GM21717 (cell line): ENCODE results near the gene PRKX.
"Not testable (repeated sequence)": the region's sequence is repeated elsewhere in the genome, so short reads cannot be mapped to it uniquely, and the experiment has no call there.

ENCODE experiments used
- ATAC-seq: cut with Tn5 transposase; IDR thresholded peaks from one replicate; pipeline ENCODE4 v1.9.1; 2021; ENCODE audit warnings: mild to moderate bottlenecking, moderate library complexity; ENCODE audit not compliant: unreplicated experiment

PRKX gene

DNA sequence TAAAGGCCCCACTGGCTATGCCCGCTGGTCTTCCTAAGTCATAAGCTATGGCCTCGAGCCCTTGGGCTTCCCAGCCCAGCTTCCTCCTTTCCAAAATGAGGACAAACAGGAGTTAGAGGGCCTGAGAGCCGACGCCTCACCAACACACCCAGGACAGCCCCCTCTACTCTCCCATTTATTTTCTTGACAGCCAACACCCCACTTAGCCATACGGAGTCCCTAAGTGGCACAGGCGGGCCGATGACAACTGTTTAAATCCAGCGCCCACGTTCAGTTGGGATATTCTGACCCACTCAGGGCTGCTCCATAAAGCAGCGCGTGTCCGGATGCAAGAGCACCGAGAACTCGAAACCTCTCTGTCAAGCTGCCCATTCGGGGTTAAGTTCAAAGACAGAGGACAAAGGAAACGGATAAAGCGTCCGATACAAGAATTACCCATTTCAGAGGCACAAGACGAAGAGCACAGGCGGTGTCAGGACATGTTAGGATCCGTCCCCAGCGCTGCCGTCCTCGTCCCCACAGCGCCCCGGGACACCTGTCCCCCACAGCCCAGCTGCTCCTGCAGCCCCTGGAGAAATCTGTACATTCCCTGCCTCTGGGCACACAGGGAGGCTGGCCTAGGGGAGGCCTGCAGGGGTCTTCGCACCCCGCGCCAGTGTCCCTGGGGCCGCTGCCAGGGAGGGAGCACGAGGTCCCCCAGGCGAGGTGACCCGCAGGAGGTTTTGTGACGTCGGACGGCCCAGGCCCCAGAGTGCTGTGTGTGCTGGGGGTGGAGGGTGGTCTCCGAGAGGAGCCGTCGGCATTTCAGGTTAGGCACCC is 1.2 kb downstream of the PRKX start:
- ATAC-seq = peak; percentile 18

DNA sequence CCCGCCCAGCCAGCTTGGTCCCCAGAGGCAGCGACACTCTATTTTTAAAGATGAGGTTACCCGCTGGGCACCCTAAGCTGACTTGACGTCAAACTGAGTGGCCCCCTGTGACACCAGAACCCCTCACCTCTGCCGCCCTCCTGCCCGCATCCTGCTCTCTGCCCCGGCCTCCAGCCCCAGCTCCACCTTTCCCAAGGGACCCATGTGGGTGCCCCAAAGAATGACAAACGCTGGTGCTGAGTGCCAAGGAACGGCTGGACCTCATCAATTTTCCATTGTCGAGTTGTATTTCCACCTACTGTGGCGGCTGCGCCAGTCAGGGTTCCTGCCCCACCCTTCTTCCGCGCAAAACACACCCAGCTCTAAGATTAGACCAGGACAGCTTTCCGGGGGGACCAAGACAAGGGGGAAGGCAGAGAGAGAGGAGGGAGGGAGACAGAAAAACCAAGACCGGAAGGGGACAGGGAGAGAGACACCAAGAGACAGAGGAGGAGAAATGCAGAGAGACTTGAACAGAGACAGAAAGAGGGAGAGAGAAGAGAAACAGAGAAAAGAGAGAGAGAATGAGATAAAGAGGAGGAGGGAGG is 2.0 kb downstream of the PRKX start:
- no peak for ATAC-seq

DNA sequence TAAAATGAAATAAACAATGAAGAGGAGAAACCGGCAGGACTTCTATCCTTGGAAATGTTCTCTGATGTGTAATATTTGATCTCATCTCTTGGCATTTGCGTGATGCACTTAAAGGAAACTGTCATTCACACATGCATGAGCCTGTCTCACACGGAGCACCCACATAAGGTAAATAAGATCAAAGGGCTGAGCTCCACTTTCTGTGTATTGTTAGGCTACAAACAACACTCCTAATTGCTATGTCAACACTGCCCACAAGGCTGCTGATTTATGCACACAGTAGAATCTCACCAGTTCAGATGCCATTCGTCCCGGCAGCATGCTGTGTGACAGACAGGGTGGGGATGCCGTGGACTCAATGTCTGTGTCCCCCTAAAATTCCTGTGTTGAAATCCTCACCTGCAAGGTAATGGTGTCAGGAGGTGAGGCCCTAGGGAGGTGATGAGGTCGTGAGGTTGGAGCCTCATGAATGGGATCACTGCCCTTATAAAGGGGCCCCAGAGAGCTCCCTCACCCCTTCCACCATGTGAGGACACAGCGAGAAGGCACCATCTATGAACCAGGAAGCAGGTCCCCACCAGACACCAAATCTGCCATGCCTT is 5.7 kb downstream of the PRKX start:
- ATAC-seq = not testable (repeated sequence)

DNA sequence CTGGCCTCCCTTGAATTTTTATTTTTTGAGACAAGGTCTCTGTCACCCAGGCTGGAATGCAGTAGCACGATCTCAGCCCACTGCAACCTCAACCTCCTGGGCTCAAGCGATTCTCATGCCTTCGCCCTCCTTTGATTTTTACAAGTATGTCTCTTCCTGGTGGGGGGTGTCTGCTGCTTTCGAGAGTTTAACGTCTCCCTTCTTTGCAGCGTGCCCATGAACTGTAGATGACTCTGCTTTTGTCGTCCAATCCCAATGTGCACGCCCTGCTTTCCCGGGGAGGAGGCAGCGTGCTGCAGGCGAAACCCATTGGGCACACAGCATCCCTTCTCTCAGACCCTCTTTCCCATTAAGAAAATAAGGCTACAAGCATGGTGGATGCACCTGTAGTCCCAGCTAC is 7.0 kb downstream of the PRKX start:
- ATAC-seq = no peak

DNA sequence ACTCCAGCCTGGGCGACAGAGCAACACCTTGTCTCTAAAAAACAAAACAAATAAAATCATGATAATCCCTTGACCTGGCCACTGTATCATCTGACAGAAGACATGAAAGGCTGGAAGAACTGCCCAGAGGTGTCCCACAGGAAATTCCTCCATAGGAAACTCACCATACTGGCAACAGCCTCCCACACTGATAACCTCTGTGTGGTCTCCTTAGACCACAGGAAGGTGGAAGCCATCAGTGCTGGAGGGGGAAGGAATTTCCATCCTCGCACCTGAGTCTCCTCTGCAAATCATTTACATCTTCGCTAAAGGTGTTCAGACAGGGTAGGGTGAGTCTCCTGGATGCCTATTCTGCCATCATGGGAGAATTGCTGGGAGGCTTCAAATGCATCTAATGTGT is 10.2 kb downstream of the PRKX start:
- not testable (repeated sequence) for ATAC-seq

DNA sequence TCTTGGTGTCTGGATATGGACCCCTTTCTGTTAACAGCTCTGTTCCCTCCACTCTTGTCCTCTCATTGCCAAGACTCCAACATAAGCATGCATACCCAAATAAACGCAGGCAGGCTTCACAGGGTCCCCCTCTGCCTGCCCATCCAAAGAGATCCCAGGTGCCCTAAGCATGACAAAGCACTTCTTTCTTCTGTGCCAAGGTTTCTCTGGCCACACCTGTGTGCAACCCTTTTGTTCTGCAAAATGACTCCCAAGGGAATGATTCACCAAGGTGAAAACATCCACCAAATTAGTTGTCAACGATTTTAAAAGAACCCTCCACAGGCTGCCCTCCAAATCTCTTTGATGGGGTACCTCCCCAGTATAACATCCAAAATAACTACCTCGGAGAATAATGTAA is 11.4 kb downstream of the PRKX start:
- ATAC-seq = not testable (repeated sequence)

DNA sequence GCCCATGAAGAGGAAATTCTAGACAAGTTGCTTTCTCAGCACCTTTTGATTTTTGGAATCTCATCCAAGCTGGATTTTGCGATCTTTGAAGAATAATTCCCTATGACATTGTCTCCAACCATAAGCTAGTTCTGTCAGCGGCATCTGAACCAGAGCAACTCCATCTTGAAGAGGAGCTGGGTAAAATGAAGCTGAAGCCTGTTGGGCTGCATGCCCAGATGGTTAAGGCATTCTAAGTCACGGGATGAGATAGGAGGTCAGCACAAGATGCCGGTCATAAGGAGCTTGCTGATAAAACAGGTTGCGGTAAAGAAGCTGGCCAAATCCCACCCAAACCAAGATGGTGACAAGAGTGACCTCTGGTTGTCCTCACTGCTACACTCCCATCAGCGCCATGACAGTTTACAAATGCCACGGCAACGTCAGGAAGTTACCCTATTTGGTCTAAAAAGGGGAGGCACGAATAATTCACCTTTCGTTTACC is 12.0 kb downstream of the PRKX start:
- ATAC-seq = not testable (repeated sequence)

DNA sequence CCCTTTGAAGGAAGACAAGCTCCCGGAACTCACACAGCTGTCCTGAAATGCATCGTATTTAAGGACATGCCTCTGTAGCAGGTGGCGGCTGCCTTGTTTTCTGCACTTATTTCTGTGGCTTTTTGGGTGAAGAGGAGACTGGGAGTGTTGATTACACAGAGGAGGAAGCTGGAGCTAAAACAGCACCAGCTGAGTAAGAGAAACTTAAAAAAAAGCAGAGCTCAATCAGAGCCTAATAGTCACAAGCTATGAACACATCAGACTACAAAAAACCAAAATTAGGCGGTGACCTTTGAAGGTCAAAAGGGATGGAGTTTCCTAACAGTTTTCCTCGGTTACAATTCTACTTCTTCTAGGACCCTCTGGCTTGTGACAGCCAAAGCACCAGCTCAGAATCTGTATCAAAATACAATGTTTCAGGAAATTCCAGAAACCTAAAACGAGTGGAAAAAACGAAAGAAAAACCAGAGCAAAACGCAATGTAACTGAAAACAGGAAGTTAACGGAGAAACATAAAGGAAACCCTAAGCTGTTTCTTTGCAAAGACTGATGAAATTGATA is 13.5 kb downstream of the PRKX start:
- peak; percentile 64 for ATAC-seq

DNA sequence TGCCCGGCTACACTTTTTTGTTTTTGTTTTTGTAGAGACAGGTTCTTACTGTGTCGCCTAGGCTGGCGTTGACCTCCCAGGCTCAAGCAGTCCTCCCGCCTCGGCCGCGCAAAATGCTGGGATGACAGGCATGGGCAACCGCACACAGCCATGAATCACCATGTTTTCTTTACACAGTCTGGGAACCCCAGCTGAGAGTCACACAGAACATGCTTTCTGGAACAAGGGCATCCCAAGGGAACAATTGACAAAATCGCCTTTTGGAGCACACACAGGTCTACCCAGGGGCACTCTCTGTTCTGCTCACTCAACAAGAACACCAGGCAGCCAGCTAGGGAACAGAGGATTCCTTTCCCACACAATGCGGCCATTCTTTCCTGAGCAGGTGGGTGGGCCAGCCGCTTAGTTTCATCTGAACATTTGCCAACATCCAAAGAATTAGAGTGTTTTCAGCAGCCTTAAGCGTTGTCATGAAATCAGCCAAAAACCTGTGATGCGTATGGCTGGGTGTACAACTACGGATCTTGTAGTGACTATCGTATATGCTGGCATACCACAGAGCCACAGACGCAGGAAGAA is 15.7 kb downstream of the PRKX start:
- no peak for ATAC-seq

DNA sequence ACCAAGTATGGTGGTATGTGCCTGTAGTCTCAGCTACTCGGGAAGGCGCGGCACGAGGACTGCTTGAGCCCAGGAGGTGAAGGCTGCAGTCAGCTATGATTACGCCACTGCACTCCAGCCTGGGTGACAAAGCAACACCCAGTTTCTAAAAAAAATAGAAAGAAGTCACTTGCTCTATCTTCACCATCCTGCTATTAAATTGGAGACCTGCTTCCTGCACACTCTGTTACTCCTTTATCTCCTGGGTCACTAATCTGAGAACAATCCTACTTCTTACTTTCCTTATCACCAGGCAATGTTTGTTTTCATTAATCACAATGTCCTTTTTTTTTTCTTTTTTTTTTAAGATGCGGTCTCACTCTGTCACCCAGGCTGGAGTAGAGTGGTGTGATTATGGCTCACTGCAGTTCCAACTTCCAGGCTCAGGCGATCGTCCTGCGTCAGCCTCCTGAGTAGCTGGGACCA is 16.2 kb downstream of the PRKX start:
- no peak for ATAC-seq

DNA sequence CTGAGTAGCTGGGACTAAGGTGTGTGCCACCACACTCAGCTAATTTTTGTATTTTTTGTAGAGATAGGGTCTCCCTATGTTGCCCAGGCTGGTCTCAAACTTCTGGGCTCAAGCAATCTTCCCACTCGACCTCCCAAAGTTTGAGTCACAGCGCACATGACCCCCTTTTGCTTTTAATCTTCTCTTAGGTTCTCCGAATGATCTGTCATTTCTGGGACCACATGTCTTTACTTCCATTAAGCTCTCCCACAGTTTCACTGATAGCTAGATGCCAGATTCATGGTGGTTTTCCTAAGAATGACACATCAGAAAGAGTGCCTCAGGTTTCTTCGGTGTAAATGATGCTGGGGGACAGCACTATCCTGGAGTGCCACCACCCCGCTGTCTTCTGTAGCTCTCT is 17.9 kb downstream of the PRKX start:
- no peak for ATAC-seq

DNA sequence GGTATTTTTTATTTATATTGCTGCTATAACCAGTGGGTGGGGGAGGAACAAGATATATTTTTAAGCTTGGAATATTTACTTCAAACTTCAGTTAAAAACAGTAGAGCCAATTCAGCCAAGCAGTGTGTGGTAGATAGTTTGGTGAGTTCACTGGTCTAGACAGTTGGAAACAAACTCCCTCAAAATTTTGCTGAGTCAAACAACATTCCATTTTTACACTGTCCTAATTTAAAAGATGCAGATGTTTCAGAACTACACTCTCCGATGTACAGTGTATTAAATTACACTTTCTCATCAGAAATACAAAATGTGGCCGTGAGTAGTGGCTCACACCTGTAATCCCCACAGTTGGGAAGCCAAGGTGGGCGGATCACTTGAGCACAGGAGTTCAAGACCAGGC is 23.3 kb downstream of the PRKX start:
- ATAC-seq = no peak

DNA sequence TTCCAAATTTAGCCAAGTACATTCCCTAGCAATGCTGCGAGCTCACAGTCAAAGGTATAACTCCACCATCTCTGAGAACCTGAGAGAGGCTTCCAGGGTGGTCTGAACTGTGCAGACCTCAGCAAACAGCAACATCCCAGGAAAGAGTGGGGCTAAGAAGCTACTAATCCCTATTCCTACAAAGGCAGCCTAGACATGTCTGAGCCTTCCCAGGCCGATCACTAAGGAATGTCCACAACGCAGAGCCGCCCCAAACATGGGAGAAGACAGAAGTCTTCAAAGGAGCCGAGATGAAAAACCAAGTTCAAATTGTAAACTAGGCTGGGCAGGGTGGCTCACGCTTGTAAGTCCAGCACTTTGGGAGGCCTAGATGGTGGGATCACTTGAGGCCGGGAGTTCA is 30.2 kb downstream of the PRKX start:
- not testable (repeated sequence) for ATAC-seq

DNA sequence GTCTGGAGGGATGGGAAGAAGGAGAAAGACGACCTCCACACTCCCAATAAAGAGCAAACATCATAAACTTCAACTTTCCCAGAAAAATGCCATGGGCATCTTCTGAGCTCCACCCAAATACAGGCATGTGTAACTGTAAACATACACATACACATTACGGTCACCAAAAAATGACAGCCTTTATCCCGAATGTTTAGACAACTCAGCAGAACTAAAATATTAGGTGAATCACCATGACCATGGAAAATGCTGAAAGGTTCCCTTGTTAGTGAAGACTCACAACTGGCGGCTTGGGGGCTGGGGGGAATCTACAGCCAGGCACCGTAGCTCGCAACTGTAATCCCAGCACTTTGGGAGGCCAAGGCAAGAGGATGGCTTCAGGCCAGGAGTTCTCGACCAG is 33.0 kb downstream of the PRKX start:
- ATAC-seq = no peak

DNA sequence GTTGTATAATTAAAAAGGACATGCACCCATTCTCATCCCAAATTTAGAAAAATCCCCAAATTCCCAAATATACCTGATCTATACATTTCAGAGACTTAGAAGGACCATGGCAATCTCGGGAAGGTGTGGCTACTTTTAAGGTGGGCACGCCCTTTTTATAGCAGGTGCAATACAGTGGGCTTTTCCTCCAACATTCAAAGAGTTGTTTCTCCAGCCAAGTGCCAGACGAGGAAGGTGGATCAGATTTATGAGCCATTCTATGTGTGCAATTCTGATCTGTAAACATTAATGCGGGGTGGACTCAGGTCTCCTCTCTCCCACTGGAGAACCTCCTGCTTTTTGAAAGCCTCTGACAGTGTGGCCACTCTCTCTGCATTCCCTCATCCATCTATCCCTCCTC is 33.8 kb downstream of the PRKX start:
- no peak for ATAC-seq

DNA sequence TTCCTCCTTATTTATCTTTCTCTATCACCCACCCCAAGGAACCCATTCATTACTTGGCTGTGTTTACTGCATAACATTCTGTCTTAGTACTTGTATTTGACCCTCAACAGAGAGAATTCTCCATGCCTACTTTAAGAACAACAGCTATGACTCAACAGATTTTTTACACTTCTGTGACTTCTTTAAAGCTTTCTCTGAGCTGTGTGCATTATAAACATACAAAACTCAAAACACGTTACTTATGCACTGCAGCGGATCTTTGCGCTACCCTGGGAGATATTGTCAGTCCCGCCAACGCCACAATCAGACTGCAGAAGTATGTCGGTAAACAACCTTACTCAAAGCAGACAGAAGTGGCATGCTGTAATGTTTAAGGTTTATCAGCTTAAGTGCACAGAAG is 35.1 kb downstream of the PRKX start:
- ATAC-seq = no peak

DNA sequence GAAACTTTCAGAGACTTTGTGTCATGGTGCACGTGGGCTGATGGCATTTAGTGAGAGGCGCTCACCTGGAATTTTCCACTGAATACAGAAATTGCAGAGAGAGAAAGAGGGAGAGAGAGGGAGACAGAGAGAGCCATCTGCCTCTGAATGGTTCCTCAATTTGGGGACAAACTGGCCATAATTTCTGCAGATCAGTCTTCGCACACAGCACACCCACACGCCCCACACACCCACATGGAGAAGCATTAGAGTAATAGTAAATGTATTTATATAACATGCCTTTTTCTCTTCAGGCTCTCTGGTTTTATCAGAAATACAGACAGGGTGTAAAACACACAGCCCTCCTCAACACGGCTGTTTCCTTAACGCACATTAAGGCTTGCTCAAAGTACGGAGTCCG is 38.6 kb downstream of the PRKX start:
- ATAC-seq = no peak

DNA sequence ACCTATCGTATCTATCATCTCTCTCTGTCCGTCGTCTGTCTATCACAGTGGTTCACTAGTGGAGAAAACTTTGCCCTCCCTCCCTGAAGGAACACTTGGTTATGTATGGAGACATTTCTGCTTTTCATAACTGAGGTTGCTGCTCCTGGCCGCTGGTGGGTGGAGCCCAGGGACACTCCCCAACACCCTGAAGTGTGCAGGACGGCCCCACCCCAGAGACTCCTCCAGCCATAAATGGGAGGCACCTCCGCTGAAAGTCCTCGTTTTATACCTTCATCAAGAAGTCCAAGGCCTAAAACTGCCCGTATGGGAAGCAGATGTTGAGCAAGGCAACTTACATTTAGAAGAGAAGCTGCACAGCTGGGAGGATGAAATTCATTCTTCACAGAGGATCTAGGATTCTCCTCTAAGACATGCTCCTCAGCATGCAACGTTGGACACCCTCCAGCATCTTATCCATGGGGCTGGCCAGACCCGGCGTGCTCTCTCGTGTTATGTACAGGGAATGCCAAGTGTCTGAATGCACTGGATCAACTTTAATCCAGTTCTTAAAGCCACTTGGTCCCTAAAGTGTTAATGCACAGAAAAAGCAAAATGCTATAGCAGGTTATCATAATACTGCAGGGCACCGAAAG is 43.5 kb downstream of the PRKX start:
- ATAC-seq = no peak

DNA sequence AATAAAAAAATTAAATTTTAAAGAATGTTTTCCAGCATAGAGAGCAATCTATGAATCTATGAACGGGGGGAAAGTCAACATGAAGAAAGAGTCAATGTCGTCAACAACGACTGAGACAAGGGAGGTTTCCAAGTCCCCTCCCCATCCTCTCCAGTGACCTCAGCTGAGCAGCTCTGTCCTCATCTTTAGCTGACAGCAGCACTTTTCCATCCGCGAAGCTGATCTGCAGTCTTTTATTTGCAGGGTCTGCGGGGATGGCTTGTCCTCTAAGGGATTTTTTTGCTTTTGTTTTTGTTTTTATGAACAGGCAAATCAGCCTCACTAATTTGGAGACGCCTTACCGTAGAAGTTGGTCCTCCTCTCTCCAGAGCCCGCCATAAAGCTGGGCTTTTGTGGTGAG is 46.5 kb downstream of the PRKX start:
- no peak for ATAC-seq

DNA sequence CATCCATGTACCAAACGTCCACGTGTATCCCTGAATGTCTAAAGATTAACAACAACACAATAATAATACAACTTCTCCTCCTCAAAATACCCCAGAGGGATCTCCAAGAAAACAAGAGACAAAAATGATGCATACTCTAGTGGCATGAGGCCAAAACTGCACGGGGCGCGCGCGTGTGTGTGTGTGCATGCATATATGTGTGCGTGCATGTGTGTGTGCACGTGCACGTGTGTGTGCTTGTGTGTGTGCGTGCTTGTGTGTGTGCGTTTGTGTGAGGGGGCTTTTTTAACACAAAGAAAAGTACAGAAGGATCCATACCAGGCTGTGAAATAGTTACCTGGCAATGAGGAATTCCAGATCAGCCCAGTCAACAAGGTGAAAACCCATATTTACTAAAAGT is 48.5 kb downstream of the PRKX start:
- ATAC-seq = no peak
